GM19025 (cell line): ENCODE measurements around the gene NAV2.
A peak's percentile ranks its signal among the peaks of the same experiment; 100 is the strongest.
"Not testable (repeated sequence)": the region's sequence is repeated elsewhere in the genome, so short reads cannot be mapped to it uniquely, and the experiment has no call there.

ENCODE experiments used
- ATAC-seq: cut with Tn5 transposase; IDR thresholded peaks from one replicate; pipeline ENCODE4 v1.9.1; 2021; ENCODE audit warnings: mild to moderate bottlenecking, low read depth, moderate library complexity; ENCODE audit not compliant: unreplicated experiment

Gene NAV2

DNA sequence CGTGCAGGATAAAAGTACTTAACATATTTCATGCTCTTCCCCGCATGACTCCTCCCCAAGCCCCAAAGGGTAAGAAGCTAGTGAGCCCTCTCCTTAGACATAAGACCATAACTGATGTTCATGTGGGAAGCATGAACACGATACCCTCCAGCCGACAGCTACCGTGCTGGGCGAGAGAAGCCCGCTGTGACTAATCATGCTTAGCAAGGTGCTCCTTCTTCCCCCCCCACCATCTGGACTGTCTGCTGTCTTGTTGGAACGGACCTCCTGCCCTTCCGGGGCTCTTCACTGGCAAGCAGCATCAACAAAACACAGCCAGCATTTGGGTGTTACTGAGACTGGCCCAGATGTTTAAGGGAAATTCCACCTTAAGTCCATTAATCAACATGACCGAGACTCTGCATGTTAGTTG lies 247.0 kb downstream of the NAV2 start:
- no peak for ATAC-seq

DNA sequence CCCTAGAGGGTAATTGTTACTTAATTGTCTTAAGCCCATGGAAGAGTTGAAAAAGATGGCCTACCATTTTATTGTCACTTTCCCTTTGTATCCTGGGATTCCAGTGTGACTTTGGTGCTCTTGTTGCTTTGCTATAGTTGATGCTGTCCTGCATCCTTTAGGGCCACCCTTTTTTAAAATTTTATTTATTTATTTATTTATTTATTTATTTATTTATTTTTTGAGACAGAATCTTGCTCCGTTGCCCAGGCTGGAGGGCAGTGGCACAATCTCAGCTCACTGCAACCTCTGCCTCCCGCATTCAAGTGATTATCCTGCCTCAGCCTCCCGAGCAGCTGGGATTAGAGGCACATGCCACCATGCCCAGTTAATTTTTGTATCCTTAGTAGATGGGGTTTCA lies 247.8 kb downstream of the NAV2 start:
- not testable (repeated sequence) for ATAC-seq

DNA sequence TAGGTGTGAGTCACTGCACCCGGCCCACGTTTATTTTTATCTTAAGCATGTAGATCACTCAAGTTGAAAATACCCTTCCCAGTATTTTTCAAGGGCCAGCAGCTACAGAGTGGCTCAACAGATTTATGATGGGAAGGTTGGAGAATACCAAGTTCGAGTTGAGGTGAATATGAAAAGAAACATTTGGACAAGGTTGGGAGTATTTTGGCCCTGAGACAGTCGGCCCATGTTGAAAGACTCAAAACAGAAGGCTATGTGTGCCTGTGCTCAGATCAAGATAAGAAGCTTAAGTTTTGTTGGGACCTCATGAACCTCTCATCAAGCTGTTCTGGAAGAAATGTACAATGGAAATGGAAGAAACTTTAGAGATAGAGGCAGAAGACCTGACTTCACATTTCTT lies 248.6 kb downstream of the NAV2 start:
- ATAC-seq: no peak

DNA sequence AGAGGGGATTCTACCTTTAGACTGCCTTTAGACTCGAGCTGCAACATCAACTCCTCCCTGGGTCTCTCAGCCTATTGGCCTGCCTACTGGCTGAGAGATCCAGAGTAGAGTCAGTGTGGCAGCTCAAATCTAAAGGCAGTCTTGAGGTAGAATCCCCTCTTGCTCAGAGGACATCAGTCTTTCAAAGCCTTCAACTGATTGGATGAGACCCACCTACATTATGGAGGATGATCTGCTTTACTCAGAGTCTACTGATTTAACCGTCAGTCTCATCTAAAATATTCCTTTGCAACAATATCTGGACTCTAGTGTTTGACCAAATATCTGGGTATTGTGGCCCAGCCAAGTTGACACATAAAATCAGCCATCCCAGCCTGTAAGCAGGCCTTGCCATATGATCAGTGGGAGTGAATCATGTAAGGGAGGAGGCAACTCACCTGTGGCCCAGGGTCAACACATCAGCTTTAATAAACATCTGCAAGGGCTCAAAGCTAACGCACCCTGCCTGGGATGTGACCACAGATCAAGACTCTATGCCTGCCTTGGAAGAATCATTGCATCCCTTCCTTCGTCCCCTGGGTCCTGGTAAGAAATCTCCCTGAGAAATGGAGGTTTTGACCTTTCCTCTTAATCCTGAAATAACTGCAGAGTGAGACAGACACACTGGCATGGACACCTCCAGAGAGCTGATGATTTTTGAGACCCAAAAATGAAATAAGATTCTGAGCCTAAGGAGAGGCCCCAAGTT lies 249.6 kb downstream of the NAV2 start:
- no peak for ATAC-seq

DNA sequence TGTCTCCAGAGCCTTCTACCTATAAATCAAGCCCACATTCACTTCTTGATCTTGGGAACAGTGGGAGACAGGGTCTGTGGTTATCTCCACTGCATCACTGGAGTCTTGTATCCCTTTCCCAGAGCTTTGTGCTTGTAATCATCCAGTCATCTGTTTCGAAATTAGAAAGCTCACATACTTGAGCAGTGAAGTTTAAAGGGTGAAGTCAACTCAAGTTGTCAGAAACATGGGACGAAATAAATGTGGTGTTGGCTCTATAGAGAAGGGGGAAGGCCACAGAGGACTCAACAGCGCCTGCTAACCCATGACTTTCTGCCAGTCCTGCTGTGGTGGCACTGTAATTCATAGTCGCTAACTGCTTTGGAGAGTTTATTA lies 250.2 kb downstream of the NAV2 start:
- ATAC-seq: no peak

DNA sequence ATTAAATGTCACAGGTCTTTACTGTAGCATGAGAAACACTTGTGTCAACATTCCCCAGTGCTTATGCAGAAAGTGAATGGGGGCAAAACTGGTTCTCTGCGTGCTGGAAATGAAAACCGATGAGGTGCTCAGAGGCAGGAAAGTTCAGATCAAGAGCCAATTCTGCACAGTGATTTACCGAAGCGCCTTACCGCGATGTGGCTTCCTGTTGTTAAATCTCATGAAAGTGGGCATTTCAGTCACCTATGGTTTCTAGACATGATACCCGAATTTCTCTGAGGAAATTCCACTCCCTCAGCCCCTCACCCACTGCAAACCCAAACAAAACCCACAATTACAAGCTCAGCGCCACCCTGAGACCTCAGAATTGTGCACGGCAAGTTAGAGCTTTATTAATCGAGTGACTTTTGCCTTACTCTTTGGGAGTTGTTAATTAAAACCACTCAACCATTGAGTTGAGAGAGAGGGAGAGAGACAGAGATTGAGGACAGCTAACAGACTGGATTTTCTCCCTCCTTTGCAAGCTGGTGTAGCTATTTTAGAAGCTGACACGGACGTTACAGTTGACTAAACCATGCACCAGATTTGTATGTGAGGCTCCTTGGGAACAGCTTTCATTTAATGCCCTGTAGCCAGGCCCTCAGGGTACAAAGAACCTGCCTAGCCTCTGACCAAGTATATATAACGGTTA lies 251.2 kb downstream of the NAV2 start:
- ATAC-seq: no peak

DNA sequence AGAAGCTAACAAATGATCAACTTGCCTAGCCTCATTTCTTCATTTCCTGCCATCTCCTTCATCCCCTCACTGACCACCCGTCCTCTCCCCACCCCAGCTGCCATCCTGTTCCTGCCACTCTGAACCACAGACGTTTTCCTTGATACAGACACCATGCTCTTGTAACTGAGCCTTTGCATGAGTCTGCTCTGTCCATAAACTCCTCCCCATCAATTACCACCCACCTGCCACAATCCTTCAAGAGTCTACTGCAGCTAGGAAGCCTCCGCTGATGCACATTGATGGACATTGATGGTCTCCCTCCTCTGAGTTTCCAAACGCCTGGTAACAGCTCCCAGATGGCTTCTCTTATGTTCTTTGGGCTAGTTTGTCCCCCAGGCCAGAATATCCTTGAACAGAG lies 253.8 kb downstream of the NAV2 start:
- no peak for ATAC-seq

DNA sequence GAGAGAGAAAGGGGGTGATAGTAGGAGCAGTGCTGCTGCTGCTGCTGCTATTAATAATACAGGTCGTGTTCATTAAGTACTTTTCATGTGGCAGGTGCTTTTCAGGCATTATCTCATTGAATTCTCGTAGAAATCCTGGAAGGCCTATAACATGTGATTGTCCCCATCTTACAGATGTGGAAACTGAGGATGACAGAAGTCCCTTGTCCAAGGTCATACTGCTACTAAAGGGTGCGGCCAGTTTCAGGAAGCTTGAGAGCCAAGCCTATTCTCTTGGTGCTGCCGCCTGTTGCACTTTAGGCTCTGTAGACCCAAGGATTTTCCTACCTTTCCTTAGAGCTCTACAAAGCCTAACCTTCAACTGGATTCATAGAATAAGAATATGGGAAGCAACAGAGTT lies 254.3 kb downstream of the NAV2 start:
- no peak for ATAC-seq

DNA sequence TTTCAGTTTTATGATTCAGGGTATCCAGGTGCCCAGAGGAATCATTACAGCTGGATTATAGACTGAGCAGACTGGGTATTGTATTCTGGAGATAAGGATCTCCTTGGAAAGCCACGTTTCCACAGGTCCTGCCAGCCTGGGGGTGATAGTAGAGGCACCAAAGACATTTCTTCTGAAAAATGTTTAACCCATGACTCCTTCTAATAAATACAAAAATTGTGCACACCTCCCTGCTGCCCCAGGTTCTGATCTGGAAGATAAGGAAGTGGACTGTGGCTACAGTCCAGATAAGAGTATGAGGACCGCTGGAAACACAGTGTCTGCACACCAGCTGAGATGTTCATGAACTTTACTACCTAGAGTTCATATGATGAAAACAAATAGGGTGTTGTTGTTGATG lies 255.2 kb downstream of the NAV2 start:
- no peak for ATAC-seq

DNA sequence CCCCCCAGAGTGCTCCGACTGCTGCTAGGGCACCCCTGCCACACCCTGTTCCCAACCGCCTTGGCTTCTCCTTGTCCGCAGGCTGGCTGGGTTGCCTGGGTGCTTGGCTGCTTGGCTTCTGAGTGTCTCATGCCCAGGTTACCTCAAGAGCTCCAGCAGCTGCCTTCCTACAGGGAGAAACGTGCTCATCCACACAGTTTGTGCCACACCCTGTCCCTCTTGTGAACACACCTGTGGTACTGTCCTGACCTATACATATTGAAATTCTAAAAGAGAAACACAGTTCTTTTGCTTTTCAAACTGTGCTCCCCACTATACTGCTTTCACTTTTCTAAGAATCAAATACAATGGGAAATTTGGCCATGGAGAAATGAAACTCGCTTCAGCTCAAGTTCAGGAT lies 256.2 kb downstream of the NAV2 start:
- no peak for ATAC-seq

DNA sequence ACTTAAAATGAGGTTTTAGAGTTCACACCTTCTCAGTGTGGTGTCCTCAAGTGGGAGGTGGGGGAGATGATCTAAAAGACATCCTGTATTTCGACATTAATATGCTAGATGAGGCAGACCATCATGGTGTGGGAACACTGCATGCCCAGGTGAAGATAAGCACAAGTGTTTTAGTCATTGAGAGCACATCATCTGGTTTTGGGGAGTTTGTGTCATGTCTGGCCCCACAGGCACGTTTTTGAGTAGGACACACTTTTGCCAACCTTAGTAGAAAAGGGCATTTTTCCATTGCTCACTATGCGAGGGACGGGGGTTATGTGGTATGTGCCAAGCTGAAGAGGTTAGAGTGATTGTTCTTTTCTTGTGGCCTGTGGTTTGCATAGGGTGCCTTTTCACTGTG lies 258.3 kb downstream of the NAV2 start:
- ATAC-seq: no peak

DNA sequence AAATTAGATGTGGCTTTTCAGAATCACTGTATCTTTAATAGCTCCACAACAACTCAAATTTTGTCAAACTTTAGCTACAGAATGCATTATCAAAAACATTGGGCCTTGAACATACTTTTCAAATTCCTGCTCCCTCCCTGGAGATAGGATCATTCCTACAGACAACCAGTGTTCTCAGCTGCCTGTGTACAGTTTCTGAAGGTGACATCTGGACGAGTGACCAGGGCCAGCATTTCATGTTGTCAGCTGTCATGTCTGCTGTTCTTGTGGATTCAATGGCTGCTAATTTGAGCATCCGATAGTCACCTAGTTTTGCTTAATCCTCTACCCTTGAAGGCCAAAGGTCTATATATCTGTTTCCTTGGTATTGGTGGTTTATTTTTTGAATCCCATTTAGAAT lies 259.5 kb downstream of the NAV2 start:
- no peak for ATAC-seq

DNA sequence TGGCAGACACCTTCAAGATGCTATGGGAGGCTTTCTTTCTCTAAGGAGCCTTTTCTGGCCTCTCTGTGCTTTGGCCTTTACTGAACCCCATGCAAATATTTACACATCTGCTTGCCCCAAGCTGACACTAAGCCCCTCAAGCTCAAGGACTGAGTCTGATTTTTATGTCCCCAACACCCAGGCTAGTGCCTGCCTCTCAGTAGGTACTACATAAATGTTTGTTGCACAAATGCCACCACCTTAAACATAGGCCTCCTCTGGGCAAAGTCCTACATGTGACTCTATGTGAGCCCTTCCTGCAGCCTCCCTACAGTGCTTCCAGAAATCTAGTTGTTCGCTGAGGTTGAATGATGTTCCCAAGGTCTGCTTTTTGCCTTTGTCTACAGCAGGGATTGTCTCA lies 260.0 kb downstream of the NAV2 start:
- ATAC-seq: no peak

DNA sequence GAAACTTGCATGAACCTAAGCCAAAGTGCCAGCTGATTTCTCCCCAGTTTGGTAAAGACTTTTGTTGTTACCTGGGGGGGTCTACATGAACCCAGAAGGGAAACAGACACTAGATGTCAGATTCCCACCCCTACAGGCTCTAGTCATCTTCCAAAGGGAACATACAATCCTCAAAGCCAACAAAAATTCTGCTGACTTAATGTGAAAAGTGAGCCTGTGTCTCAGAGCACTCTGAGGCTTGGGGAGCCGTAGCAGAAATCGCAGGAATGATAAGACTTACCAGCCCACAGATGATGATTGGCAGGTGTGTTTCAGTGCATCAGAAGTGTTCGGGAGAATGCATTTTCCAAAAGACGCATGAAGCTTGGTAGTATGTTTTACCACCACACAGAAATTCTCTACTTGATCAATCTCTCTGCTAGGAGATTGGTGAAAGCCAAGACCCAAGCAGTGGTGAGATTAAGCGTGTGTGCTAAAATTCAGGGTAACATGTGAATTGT lies 260.5 kb downstream of the NAV2 start:
- ATAC-seq: no peak

DNA sequence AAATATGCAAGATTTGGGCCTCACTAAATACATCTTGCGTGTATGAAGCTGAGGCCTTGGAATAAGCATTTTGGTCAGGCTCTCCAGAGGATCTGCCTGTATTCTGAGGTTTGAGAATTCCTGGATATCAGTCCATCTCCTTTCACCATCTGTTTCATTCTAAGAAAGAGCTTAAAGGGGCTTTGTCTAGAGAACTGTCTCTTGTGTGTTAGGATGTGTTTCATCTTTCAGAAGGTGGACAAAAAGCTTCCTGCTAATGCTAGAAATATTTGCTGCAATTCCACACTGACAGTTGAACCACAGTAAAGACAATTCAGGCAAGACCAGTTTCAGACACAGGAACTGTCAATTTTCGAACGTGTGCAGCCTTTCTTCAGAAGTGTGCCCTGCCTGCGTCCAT lies 262.2 kb downstream of the NAV2 start:
- no peak for ATAC-seq

DNA sequence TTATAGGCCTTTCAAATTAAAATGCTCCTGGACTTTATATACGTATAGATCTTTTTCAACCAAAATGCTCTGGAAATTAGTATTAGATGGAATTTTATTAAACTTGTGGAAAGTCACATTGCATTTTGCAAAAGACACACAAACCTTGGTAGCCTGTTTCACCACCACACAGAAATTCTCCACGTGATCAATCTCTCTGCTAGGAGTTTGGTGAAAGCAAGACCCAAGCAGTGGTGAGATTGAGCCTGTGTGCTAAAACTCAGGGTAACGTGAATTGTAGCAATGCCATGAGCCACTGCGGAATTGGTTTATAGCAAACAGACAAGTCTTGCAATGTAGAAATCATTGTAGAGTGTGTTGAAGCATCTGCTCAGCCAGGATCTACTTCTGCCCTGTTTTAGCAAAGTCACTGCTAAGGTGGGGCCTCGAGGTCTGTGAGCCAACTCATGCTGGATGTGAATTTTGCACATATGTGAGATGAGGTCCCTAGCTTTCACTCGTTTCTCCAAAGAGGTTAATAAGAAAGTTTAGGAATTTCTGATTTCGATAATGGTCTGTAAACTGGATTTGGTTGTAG lies 262.9 kb downstream of the NAV2 start:
- ATAC-seq: no peak

DNA sequence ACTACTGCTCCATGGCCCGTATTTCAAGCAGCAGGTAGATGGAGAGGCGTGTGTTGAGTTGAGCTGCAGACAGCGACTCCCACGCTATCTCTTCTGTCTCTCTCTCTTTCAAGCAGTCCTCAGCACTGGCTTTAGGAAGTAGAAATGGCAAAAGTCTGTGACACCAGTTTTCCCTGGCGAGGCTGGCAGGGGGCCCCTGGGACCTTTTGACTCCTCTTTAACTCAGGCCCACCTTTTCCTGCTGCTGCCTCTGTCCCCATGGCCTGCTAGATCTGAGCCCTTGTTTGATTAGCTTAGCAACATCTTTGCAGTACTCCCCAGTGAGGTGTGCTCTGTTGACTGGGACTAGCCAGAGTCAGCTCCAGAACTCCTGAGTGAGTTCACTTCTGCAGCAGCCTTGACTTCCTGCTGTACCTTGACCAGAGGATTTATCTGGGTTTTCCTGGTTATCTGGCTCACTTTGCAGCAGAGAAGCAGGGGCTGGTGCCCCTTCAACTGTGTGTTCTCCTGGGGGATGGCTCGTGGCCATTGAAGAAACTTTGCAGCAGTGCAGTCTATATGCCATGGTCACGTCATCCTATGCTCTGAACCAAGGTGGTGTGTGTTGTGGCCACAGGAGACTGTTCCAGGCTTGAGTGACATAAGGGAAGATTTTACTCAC lies 263.8 kb downstream of the NAV2 start:
- ATAC-seq: no peak

DNA sequence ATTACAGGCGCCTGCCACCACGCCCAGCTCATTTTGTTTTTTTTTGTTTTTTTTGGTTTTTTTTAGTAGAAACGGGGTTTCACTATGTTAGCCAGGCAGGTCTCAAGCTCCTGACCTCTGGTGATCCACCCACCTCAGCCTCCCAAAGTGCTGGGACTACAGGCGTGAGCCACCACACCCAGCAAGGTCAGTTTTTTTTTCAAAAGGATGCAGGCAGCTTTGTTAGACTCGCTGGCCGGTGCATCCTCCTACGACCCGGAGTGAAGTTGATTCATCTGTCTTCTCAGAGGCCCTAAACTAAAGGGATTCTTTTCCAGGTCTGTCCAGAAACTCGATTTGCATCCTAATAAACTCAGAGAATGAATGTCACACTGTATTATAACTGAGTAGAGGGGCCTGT lies 265.3 kb downstream of the NAV2 start:
- no peak for ATAC-seq

DNA sequence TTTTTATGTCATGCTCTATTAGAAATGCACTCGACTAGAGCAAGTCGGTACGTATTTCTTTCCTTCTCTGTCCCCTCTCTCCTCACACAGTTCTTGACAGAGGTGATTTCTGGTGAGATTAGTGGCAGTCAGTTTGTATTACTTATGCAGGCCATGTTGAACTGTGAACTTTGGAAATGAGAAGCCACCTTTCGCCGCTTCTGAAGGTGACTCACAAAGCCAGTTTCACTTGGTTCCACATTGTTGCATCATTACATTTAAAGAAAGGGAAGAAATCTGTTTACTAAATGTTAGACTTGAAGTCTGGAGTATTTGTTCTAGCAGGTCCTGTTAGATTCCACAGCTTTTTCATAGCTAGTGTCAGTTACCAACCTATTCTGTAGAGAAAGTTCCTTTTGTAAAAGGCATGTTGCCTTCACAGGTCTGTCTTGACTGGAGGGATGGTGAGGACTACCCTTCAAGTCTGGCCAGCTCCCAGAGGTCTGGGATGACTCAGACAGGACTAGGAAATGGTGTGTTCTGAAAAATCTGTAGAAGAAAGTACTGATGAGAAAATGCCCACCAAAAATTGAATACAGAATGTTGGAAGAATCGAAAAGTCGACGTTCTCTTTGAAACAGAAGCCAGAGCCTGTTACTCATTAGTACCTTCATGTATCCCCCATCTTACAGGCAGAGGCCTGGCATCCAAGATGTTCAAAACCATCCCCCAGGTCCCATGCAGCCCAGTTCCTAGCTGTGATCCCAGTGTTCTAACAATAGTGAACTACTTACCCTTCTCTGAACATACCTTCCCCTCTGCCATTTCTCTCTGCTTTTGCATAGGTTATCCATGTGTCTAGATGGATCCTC lies 266.3 kb downstream of the NAV2 start:
- peak; percentile 70 for ATAC-seq

DNA sequence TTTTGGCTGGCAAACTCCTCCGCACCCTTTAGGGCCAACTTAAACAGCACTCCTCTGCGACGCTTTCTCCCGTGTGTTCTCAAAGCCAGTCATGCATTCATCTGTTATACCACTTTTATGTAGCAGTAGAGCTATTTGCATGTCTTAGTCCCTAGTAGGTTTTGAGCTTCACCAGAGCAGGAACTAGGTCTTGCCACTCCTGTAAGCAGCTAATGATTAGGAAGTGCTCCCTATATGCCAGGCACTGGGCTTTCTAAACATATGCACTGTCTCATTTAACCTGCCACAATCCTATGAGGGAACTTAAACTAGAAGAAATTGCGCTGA lies 266.8 kb downstream of the NAV2 start:
- peak; percentile 69 for ATAC-seq

DNA sequence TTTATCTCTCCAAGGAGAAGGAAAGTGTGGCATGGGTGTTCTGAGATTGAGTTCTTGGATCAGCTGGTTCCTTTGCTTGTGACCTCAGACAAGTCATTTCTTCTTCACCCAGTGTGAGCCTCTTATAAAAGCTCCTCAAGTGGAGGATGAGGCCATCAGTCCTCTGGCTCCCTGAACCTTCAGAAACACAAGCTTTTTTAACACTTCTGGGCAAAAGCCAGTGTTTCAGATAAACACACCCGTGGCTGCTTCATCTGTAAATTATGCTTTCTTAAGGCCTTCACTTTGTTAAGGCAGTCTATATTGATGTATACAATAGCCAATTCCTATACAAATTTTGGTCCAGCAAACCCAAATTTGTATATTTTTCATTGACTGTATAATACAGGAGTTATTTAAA lies 267.8 kb downstream of the NAV2 start:
- no peak for ATAC-seq
